ENCODE results near the gene SMOC1. TPM values are rescaled to one million over a fixed set of nuclear protein-coding genes. Genes with fewer than 3 reads are reported as not detected.

SMOC1 gene
- total RNA-seq, 2 donors from 2014 or later, result not detected

DNA sequence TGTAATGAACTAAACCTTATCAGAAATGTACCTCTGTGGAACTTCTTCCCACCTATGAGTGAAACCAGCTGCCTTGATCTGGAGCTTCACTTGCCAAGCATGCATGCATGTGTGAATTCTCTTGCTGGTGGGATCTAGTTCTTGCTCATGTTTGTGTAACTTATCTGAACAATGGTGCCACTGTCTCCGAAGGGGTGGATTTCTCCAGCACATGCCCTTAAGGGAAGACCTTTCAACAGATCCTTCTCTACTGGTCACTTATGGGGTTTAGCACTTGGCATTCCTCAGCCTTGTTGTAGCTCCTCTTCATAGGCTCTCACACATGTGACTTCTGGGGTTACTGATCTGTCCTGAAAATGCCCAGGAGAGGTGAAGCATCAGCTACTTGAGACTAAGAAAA is 25.0 kb downstream of the SMOC1 start:
- Histone ChIP-seq H3K36me3 (ENCODE audit: control insufficient read depth, insufficient read depth, low read length) (no peaks in the 10 kb centered on the region), H3K4me1 (ENCODE audit: control insufficient read depth, insufficient read depth, low read length) (no peaks in the 10 kb centered on the region), H3K9ac (ENCODE audit: extremely low read depth, low read length, poor library complexity, severe bottlenecking) (no peak overlapping the region), H3K4me3 (ENCODE audit: low read length) (no peak overlapping the region), H3K9me3 (ENCODE audit: control insufficient read depth, low read length) (no peaks in the 10 kb centered on the region), H3K27me3 (ENCODE audit: control insufficient read depth, insufficient read depth, low read length, poor library complexity, severe bottlenecking) (peaks cover 12% of the 10 kb centered on the region), H3K27ac (ENCODE audit: low read depth, low read length) (no peak overlapping the region)
- WGBS, 2 experiments (ENCODE audit: insufficient coverage in 1 of 2, insufficient read length in 1 of 2), result 80 to 91% methylated on average over 1 of the region's 1 CpG
- no peak overlapping the region for H3K27ac Mint-ChIP-seq
- no peaks in the 10 kb centered on the region for H3K36me3 Mint-ChIP-seq (ENCODE audit: low read depth)
- no peak for DNase-seq
- TF ChIP-seq, protein P1, sequence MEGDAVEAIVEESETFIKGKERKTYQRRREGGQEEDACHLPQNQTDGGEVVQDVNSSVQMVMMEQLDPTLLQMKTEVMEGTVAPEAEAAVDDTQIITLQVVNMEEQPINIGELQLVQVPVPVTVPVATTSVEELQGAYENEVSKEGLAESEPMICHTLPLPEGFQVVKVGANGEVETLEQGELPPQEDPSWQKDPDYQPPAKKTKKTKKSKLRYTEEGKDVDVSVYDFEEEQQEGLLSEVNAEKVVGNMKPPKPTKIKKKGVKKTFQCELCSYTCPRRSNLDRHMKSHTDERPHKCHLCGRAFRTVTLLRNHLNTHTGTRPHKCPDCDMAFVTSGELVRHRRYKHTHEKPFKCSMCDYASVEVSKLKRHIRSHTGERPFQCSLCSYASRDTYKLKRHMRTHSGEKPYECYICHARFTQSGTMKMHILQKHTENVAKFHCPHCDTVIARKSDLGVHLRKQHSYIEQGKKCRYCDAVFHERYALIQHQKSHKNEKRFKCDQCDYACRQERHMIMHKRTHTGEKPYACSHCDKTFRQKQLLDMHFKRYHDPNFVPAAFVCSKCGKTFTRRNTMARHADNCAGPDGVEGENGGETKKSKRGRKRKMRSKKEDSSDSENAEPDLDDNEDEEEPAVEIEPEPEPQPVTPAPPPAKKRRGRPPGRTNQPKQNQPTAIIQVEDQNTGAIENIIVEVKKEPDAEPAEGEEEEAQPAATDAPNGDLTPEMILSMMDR (conservative IDR thresholded peaks at IDR 0.05), result no peak
- H3K27me3 Mint-ChIP-seq (ENCODE audit: insufficient read depth), result no peaks in the 10 kb centered on the region
- H3K4me1 Mint-ChIP-seq, result no peaks in the 10 kb centered on the region
- no peak overlapping the region for H3K4me3 Mint-ChIP-seq
- H3K9me3 Mint-ChIP-seq, result peaks cover 14% of the 10 kb centered on the region

- no peak for DNase-seq
- TF ChIP-seq, protein P1 (conservative IDR thresholded peaks at IDR 0.05), result no peak
- WGBS, 2 experiments (ENCODE audit: insufficient coverage in 1 of 2, insufficient read length in 1 of 2), result 48 to 55% methylated on average over 3 of the region's 3 CpGs
- Histone ChIP-seq H3K27ac (ENCODE audit: low read depth, low read length) (no peak overlapping the region), H3K4me3 (ENCODE audit: low read length) (no peak overlapping the region), H3K9ac (ENCODE audit: extremely low read depth, low read length, poor library complexity, severe bottlenecking) (no peak overlapping the region), H3K4me1 (ENCODE audit: control insufficient read depth, insufficient read depth, low read length) (no peaks in the 10 kb centered on the region), H3K9me3 (ENCODE audit: control insufficient read depth, low read length) (no peaks in the 10 kb centered on the region), H3K36me3 (ENCODE audit: control insufficient read depth, insufficient read depth, low read length) (no peaks in the 10 kb centered on the region), H3K27me3 (ENCODE audit: control insufficient read depth, insufficient read depth, low read length, poor library complexity, severe bottlenecking) (peaks cover 12% of the 10 kb centered on the region)
- H3K36me3 Mint-ChIP-seq (ENCODE audit: low read depth), result no peaks in the 10 kb centered on the region
- H3K4me3 Mint-ChIP-seq, result no peak overlapping the region
- peaks cover 3% of the 10 kb centered on the region for H3K27me3 Mint-ChIP-seq (ENCODE audit: insufficient read depth)
- H3K9me3 Mint-ChIP-seq, result peaks cover 13% of the 10 kb centered on the region
- no peak overlapping the region for H3K27ac Mint-ChIP-seq
- H3K4me1 Mint-ChIP-seq, result no peaks in the 10 kb centered on the region
Observed at GRCh38 chr14:69906201-69906600, 27.0 kb downstream of the SMOC1 start.

DNA sequence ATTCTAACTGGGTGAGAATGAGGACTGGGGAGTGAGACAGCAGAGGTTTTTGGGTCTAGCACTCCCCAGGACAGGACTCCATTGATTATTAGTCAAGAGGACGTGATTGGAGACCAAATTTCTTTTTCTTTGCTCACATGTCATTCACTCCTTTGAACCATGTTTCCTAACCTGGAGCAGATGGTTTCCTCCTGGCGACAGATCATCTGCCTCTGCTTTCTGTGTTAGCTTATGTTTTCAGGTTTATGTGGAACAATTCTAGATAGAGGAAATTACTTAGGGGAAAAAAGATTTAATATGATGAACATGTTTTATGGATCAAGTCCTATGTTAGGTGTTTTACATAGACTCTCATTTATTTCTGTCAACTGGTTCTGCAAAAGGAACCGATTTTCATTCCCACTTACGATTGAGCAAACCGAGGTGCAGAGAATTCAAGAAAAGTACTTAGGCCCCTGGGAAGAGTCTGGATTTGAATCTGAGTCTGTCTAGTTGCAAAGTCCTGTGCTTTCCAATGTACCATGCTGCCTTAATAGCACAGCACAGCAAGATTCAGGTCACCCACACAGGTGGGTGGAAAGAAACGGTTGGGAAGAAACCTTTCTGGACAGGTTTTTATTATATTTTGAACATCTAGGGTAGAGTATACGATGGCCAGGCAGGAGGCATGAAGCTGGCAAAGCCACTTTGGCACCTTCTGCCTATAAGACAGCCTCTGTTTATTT is 30.8 kb downstream of the SMOC1 start:
- H3K9me3 ChIP-seq (ENCODE audit: control insufficient read depth, low read length), result no peaks in the 10 kb centered on the region
- no peak overlapping the region for H3K4me3 ChIP-seq (ENCODE audit: low read length)
- DNase-seq, result no peak
- no peaks in the 10 kb centered on the region for H3K4me1 ChIP-seq (ENCODE audit: control insufficient read depth, insufficient read depth, low read length)
- Mint-ChIP-seq H3K9me3 (no peaks in the 10 kb centered on the region), H3K4me1 (peaks cover 2% of the 10 kb centered on the region), H3K27me3 (ENCODE audit: insufficient read depth) (peaks cover 3% of the 10 kb centered on the region), H3K4me3 (no peak overlapping the region), H3K27ac (no peak overlapping the region), H3K36me3 (ENCODE audit: low read depth) (no peaks in the 10 kb centered on the region)
- TF ChIP-seq, protein P1 (conservative IDR thresholded peaks at IDR 0.05), result no peak
- no peak overlapping the region for H3K9ac ChIP-seq (ENCODE audit: extremely low read depth, low read length, poor library complexity, severe bottlenecking)
- WGBS, 2 experiments (ENCODE audit: insufficient coverage in 1 of 2, insufficient read length in 1 of 2), result 92% methylated on average over 6 to 7 of the region's 7 CpGs
- H3K36me3 ChIP-seq (ENCODE audit: control insufficient read depth, insufficient read depth, low read length), result no peaks in the 10 kb centered on the region
- peaks cover 12% of the 10 kb centered on the region for H3K27me3 ChIP-seq (ENCODE audit: control insufficient read depth, insufficient read depth, low read length, poor library complexity, severe bottlenecking)
- H3K27ac ChIP-seq (ENCODE audit: low read depth, low read length), result no peak overlapping the region

Data from endodermal cell (in vitro differentiated cells).